Measurements from ENCODE around the gene ATP6V0C. TPM values are rescaled to one million over a fixed set of nuclear protein-coding genes. Genes with fewer than 3 reads are reported as not detected.

The ATP6V0C gene
- total and polyA plus RNA-seq, 2 of the 13 experiments (the other 11 are each of a cell fraction or from before 2014, with no cell fraction given): 10.4 to 20.1 TPM

DNA sequence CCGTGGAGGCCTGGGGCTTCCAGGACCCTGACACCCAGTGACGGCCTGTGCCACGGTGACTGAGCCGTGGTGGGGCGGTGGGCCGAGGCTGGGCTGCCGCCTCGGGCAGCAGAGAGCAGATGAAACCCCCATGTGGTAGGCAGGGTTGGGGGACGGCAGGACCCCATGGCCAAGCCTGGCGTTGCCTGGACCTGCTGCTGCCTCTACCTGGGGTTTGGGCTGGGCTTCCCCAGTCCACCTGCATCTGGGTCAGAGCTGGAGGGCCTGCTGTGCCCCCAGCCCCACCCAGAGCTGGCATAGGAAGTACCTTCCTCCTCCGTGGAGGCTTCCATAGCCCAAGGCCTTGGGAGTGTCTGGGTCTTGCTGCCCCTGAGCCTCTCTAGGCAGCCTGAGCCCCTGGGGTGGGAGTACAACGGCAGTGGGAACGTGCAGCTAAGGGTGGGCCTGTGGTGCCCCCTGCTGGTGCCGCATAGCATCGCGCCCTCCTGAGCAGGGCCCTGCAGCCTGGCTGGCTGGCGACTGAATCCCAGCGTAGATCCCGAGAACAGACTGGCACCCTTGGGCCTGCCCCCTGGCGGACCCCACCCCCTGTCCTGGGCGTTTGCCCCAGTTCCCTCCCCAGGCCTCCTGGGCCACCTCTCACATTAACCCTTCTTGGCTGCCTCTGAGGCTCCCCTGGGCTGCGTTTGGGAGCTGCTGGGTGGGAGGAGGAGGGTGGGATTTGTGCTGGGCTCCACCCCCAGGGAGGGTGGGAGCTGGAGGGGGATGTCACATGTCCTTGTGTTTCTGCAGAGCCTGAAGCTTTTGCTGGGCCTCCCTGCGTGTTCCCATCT, 12.6 kb upstream of the ATP6V0C start (continued):
- TF ChIP-seq ZC3H4 (CRISPR knock-in tag; IDR thresholded peaks at IDR 0.05; ENCODE audit: borderline replicate concordance) (no peak), FOSL1 (CRISPR knock-in tag; IDR thresholded peaks at IDR 0.05; ENCODE audit: borderline replicate concordance) (no peak), ZNF235 (CRISPR knock-in tag; IDR thresholded peaks at IDR 0.05; ENCODE audit: borderline replicate concordance) (no peak), RORA (CRISPR knock-in tag; IDR thresholded peaks at IDR 0.05) (no peak), ZFAT (CRISPR knock-in tag; conservative IDR thresholded peaks at IDR 0.05) (no peak), ZNF674 (CRISPR knock-in tag; IDR thresholded peaks at IDR 0.05; ENCODE audit: low read depth) (no peak), ZNF296 (CRISPR knock-in tag; conservative IDR thresholded peaks at IDR 0.05) (no peak), ZNF552 (CRISPR knock-in tag; IDR thresholded peaks at IDR 0.05; ENCODE audit: borderline replicate concordance) (0 out of 2 replicates have a peak, but pooled peaks have one; percentile 23), FOXM1 (CRISPR knock-in tag; IDR thresholded peaks at IDR 0.05) (no peak), ZBTB20 (CRISPR knock-in tag; IDR thresholded peaks at IDR 0.05; ENCODE audit: borderline replicate concordance, low read depth) (peak; percentile 65; the same call in 1 of the 2 replicates), CBFB (CRISPR knock-in tag; IDR thresholded peaks at IDR 0.05) (no peak), HMGA1 (CRISPR knock-in tag; conservative IDR thresholded peaks at IDR 0.05) (no peak), ZNF124 (CRISPR knock-in tag; IDR thresholded peaks at IDR 0.05) (no peak), XBP1 (CRISPR knock-in tag; IDR thresholded peaks at IDR 0.05) (no peak), PLRG1 (conservative IDR thresholded peaks at IDR 0.05) (no peak), ELF3 (CRISPR knock-in tag; IDR thresholded peaks at IDR 0.05) (peak; percentile 15; the same call in 1 of the 2 replicates), ZNF501 (CRISPR knock-in tag; IDR thresholded peaks at IDR 0.05) (0 out of 2 replicates have a peak, but pooled peaks have one; percentile 25), ARID2 (CRISPR knock-in tag; IDR thresholded peaks at IDR 0.05; ENCODE audit: borderline replicate concordance) (no peak), ZFP62 (CRISPR knock-in tag; IDR thresholded peaks at IDR 0.05) (no peak), HNRNPL (IDR thresholded peaks at IDR 0.05; ENCODE audit: low read depth, low read length) (0 out of 2 replicates have a peak, but pooled peaks have one; percentile 70), ZNF569 (CRISPR knock-in tag; IDR thresholded peaks at IDR 0.05; ENCODE audit: borderline replicate concordance) (no peak), ZNF839 (CRISPR knock-in tag; IDR thresholded peaks at IDR 0.05; ENCODE audit: borderline replicate concordance) (no peak), TEAD3 (CRISPR knock-in tag; optimal IDR thresholded peaks at IDR 0.05; ENCODE audit: borderline replicate concordance) (peak; percentile 53), SP2 (CRISPR knock-in tag; IDR thresholded peaks at IDR 0.05) (no peak; the same call in 1 of the 2 replicates), ZNF549 (CRISPR knock-in tag; IDR thresholded peaks at IDR 0.05) (no peak), ELF1 (CRISPR knock-in tag; IDR thresholded peaks at IDR 0.05) (no peak; the same call in 1 of the 2 replicates), ZBTB42 (CRISPR knock-in tag; IDR thresholded peaks at IDR 0.05) (0 out of 2 replicates have a peak, but pooled peaks have one; percentile 38)
- TF ChIP-seq, protein P1, sequence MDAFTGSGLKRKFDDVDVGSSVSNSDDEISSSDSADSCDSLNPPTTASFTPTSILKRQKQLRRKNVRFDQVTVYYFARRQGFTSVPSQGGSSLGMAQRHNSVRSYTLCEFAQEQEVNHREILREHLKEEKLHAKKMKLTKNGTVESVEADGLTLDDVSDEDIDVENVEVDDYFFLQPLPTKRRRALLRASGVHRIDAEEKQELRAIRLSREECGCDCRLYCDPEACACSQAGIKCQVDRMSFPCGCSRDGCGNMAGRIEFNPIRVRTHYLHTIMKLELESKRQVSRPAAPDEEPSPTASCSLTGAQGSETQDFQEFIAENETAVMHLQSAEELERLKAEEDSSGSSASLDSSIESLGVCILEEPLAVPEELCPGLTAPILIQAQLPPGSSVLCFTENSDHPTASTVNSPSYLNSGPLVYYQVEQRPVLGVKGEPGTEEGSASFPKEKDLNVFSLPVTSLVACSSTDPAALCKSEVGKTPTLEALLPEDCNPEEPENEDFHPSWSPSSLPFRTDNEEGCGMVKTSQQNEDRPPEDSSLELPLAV (CRISPR knock-in tag; conservative IDR thresholded peaks at IDR 0.05; ENCODE audit: low read depth): no peak
- TF ChIP-seq, protein P2, sequence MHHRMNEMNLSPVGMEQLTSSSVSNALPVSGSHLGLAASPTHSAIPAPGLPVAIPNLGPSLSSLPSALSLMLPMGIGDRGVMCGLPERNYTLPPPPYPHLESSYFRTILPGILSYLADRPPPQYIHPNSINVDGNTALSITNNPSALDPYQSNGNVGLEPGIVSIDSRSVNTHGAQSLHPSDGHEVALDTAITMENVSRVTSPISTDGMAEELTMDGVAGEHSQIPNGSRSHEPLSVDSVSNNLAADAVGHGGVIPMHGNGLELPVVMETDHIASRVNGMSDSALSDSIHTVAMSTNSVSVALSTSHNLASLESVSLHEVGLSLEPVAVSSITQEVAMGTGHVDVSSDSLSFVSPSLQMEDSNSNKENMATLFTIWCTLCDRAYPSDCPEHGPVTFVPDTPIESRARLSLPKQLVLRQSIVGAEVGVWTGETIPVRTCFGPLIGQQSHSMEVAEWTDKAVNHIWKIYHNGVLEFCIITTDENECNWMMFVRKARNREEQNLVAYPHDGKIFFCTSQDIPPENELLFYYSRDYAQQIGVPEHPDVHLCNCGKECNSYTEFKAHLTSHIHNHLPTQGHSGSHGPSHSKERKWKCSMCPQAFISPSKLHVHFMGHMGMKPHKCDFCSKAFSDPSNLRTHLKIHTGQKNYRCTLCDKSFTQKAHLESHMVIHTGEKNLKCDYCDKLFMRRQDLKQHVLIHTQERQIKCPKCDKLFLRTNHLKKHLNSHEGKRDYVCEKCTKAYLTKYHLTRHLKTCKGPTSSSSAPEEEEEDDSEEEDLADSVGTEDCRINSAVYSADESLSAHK (CRISPR knock-in tag; IDR thresholded peaks at IDR 0.05; ENCODE audit: borderline replicate concordance): no peak
